ENCODE results near the gene UBE2E2.
"Not testable (repeated sequence)": the region's sequence is repeated elsewhere in the genome, so short reads cannot be mapped to it uniquely, and the experiment has no call there.

The UBE2E2 gene

DNA sequence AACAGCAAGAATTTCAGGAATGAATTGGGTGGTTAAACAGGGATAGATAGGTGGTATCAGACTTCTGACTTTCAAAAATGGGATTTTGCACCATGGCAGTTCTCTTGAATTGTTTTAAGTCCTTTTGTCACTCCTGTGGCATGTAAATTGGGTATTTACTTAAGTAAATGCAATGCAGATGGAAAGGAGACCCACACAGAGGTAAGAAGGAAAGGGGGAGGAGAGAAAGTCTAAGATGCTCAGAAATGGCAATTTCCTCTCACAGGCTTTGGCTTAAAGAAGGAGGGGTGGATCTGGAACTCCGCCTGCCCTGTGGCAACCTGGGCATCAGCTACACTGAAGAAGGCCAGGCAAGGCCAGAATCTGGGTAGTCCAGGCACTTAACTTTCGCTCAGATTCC, 405.5 kb downstream of the UBE2E2 start:
- no peak for FAIRE-seq

DNA sequence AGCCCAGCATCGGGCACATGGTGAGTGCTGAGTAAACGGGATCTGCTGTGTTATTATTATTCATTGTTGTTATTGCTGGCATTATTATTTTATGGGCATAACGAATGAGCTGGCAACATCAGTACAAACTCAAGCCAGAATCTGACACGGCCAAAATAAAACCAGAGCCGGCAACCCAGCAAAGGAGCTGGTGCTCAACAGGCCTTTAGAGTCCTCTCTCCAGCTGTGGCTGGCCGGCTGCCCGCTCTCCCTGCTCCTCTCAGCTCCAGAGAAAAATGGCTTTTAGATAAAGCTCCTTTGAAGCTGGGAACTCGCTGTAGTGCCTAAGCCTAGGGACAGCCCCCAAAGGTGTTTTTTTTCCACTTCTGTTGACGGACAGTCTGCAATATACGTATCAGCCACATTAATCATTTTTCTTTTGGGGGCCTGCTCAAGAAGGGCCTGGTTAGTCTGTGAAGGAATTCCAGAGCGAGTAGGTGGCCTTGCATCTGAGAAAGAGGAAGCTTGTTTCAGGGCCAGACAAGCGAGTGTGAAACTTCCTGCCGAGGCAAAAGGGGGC, 408.7 kb downstream of the UBE2E2 start:
- DNase-seq (ENCODE audit: low spot score) (peak; percentile 49), FAIRE-seq (no peak)

More for the DNA sequence above, 405.5 kb downstream of the UBE2E2 start:
- DNase-seq (ENCODE audit: low spot score), result no peak

DNA sequence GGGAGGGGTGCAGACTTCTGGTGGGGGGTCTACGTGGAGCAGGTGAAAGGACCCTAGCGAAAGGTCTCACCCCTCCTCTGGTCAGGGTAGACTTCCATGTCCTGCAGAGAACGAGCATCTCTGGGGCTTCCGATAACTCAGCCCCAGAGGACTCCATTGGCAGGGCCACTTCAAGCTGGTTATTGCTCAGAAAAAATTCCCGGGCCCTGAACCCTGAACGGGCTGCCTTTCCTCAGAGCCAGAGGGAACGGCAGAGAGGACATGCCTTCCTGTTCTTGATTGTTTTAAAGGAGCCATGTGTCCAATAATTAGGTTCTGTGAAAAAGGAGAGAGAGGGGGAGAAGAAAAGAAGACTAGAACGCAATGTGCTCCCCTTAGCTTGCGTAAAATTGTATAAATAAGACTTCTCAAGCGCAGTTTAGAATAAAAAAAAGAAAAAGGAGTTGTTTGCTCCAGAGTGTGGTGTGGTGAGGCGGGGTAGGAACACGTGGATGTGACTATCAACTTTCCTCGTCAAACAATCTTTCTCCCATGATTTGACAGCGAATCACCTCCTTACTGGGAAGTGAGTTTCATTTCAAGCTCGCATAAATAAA, 409.3 kb downstream of the UBE2E2 start:
- DNase-seq (ENCODE audit: low spot score) (peak; percentile 41), FAIRE-seq (no peak)

DNA sequence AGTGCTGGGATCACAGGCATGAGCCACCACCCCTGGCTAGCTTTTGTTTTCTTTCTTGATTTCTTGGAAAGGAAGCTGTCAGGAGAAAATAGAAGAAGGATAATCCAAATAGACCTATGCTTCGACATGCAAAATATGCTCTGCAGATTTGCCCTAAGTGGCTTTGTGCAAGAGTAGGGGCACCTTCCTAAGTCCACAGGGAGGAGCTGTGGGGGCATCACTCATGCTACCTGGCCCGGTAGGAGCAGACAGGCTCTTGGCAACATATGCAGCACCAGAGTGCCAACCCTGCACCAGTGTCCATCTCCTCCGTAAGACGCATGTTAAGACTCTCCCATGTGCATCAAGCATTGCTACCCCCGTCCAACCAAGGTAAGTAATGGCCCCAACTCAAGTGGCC, 411.9 kb downstream of the UBE2E2 start:
- DNase-seq (ENCODE audit: low spot score) (no peak), FAIRE-seq (no peak)

DNA sequence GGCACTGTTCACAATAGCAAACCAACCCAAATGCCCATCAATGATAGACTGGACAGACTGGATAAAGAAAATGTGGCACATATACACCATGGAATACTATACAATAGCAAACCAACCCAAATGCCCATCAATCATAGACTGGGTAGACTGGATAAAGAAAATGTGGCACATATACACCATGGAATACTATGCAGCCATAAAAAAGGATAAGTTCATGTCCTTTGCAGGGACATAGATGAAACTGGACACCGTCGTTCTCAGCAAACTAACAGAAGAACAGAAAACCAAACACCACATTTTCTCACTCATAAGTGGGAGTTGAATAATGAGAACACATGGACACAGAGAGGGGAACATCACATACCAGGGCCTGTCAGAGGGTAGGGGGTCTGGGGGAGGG, 415.3 kb downstream of the UBE2E2 start:
- not testable (repeated sequence) for FAIRE-seq

DNA sequence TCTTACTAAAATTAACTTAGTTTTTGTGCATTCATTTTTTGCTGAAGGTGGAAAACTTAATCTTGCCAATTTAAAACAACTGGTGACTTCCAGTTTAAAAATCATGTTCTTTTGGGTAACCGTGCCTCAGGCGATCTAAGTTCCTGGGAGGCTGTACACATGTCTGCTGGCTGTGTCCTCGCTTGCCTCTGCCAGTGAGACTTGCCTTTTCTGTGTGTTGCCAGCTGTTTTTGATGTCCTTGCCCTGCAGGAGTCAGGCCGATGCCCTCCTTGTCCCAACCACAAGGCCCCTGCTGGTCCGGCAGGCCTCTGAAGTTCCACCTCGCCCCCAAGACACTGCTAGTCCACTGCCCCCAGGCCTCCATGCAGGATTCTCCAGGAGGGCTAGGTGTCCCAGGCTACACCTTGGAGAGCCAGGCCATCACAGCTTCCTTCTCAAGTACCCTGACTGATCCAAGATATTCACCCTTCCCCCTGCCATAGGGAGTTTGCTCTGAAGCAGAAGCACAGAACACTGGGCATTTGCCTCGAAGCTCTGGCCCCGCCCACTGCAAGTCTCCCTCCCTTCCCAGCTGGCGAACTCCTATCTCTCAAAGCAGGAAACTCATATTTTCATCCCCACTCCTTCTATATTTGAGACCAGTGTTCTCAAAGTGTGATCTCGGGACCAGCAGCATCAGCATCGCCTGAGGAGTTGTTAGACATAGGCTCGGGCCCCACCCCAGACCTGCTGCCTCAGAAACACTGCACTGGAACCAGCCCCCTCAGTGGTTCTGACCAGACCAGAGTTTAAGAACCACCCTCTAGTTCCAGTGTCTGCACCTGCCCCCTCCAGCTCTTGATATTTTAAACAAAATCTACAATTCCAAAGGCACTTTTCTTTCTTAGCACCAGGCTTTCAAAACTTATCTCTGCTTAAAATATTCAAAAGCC, 416.8 kb downstream of the UBE2E2 start:
- FAIRE-seq (no peak), DNase-seq (ENCODE audit: low spot score) (no peak)

More for the DNA sequence above, 415.3 kb downstream of the UBE2E2 start:
- not testable (repeated sequence) for DNase-seq (ENCODE audit: low spot score)

DNA sequence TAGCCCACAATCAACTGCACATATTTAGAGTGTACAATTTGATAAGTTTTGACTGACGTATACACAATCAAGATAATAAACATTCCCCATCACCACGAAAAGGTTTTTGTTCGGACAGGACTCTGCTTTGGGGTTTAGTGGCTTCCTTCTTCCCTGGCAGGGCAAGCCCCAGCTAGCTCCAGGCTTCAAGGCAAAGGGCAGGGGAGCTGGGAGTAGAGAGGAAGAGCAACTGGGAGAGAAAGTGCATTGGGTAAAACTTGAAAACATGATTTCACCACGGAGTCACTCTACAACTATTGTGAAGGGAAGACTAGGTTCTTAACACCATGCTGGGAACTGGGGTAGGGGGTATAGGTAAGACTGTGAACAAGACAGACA, 417.5 kb downstream of the UBE2E2 start:
- FAIRE-seq, result no peak
- no peak for DNase-seq (ENCODE audit: low spot score)

DNA sequence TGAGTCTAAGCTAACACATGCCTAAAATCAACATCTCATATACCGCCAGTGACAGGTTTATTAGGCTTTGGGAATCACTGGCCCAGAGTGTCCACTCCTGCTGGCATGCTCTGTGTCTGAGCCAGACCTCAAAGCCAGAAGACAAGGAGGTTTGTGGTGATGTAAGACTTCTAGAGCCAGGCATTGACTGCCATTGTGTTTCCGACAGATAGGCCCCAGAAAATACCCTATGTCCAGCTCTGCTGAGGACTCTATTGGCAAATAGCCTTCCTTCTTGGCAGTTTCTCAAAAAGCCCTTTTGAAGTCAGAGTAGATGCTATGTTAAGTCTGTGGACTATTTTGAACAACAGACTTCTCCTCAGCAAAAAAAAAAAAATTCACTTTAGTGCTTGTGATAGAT, 420.7 kb downstream of the UBE2E2 start:
- no peak for DNase-seq (ENCODE audit: low spot score)
- FAIRE-seq, result no peak

DNA sequence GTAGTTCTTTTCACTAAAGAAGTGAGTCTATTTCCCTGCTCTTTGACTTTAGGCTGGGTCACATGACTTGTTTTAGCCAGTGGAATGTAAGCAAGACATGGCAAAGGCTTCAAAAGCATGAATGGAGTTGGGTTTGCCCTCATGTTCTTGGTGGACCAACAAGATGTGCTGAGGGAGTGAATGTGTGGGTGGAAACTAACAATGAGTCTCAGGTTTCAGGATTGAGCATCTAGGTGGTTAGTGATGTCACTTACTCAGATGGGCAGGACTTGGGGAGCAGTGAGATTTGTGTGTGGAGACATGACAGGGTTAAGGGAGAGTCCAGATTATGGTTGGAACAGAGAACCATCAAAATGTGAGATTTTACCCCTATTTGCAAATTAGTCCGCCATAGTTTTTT, 421.2 kb downstream of the UBE2E2 start:
- no peak for FAIRE-seq
- no peak for DNase-seq (ENCODE audit: low spot score)

DNA sequence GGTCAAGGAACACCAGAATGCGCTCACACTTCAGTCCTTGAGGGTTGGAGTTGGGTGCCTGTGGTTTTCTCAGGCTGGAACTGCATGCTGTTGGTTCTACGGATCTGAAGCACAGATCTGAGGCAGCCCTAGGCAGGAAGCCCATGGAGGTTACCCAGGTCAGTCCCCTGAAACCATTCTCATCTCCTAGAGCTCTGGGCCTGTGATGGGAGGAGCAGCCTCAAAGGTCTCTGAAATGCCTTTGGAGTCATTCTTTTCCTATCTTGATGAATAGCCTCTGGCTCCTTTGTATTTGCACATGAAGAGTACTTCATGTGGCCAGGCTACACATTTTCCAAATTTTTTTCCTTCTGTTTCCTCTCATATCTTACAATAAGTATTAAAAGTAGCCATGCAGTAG, 423.3 kb downstream of the UBE2E2 start:
- no peak for FAIRE-seq
- no peak for DNase-seq (ENCODE audit: low spot score)

DNA sequence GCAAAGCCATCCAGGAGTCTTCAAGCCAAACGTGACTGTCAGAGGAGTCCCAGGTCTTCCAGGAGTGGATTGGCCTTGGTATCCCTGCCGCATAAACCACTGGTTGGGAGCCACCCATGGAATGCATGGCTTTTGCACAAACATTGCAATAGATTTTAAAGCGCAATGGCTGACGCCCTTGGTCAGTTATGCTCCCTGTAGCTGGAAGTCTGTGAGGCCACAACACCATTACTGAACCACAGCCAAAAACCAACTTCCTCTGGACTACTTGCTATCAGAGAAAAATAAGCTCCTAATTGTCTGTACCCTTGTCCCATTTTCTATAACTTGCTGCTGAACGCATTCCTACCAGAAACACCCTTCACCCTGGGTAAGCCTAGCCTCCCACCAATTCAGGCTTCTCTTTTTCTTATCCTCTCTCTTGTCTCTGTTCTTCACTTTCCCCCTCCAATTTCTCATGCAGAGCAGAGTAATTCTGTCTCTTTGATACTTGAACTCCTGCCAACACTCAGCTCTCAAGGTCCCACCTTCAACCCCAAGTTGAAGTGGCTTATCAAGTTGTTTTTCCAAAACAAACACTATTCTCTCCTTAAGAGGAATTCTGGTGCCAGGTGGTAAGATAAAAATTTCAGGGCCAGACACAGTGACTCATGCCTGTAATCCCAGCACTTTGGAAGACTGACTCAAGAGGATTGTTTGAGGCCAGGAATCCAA, 426.2 kb downstream of the UBE2E2 start:
- FAIRE-seq (no peak), DNase-seq (ENCODE audit: low spot score) (peak; percentile 59)

DNA sequence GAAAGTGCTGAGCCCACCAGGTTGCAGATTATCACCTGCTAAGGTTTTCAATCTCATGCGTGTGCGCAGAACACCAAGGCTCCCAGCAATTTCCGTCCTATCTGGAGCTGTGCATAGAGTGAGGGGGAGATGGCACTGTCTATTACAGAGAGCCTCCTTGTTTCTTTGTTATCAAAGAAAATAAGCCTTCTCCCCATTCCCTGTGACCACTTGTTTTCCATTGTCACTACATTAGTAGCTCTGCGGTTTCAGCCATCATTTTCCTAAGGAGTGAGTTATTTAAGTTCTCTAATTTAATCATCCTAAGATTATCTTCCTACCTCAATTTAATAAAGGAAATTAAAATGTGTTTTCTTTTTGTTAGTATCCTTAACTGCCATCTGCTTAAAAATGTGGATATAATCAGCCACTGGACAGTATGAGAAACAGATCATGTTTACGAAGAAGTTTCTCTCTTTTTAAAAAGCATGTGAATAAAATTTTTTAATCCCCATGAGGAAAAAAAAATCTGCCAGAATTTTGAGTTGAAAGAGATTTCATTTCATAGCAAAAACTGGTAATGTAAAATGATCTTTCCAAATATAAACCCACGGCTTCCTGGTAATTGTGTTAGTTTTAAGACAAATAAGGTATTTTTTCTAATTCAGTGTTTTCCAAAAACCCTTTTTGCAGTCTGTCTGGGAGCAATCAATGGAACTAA, 430.3 kb downstream of the UBE2E2 start:
- FAIRE-seq (no peak), DNase-seq (ENCODE audit: low spot score) (no peak)

DNA sequence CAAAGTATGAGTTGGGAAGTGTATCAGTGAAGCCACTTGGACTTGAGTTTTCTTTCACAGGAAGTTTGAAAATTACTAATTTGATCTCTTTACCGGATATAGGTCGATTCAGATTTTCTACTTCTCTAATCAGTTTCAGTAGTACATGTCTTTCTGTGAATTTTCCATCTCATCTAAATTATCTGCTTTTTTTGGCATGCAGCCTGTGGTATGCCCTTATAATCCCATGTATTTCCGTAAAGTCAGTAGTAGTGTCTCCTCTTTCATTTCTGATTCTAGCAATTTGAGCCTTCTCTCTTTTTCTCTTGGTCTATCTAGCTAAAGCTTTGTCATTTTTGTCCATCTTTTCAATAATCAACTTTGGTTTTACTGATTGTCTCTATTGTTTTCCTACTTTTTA, 434.2 kb downstream of the UBE2E2 start:
- DNase-seq (ENCODE audit: low spot score), result no peak
- no peak for FAIRE-seq

DNA sequence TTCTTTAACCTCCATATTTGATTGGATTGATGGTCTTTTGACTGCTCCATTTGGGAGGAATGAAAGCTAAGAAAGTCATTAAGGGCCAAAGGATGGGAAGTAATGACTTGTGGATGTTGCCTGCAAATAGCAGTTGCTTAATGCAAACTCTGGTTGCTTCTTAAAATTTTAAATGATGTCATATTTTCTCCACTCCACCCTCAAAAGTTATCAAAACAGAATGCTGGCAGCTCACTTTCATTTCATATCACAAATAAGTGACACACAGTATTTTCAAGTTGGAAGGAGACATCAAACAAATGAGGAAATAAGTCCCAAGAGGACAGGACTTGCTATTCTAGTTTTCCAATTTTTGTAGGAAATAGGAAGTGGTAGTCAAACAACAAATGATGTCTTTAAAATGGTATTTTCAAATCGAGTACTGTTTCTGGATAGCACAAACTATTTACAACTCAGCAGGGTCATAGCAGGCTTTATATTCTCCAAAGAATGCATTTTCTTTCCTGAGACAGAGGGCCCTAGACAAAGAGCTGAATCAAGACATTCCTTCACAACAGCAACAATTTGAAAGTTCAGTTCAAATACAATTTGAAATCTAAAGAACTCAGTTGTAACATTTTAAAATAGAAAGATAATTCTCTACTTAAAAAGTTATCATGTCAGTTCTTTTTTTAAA, 437.5 kb downstream of the UBE2E2 start:
- DNase-seq (ENCODE audit: low spot score) (no peak), FAIRE-seq (no peak)
